Osteoblast (primary cell): ENCODE data around the gene TMC7. TPM values are rescaled to one million over a fixed set of nuclear protein-coding genes. Genes with fewer than 3 reads are reported as not detected.

Experiments used
- DNase-seq: peaks from one replicate; pipeline ENCODE4 v3.0.0; 2011; ENCODE audit warnings: low spot score, mixed read lengths; ENCODE audit not compliant: insufficient read length; ENCODE audit errors: missing footprints
- H2AFZ ChIP-seq: 2 replicates; pipeline ENCODE4 v1.6.0; 2011; ENCODE audit warnings: mild to moderate bottlenecking, low read length
- H3K27ac ChIP-seq: 2 replicates; pipeline ENCODE4 v1.5.1; 2011; ENCODE audit warnings: mild to moderate bottlenecking, low read depth, low read length, moderate library complexity
- H3K27me3 ChIP-seq: 2 replicates; pipeline ENCODE4 v1.6.0; 2012; ENCODE audit warnings: mild to moderate bottlenecking, control low read depth, inconsistent platforms, low read length, moderate library complexity; ENCODE audit not compliant: insufficient read depth
- H3K36me3 ChIP-seq: 2 replicates; pipeline ENCODE4 v1.5.1; 2011; ENCODE audit warnings: mild to moderate bottlenecking, low read length, control low read depth, moderate library complexity; ENCODE audit not compliant: insufficient read depth
- H3K4me1 ChIP-seq: 2 replicates; pipeline ENCODE4 v1.5.1; 2011; ENCODE audit warnings: mild to moderate bottlenecking, low read length, control low read depth, moderate library complexity; ENCODE audit not compliant: insufficient read depth
- H3K4me2 ChIP-seq: 2 replicates; pipeline ENCODE4 v1.6.0; 2011; ENCODE audit warnings: mild to moderate bottlenecking, low read length; ENCODE audit not compliant: insufficient read depth
- H3K4me3 ChIP-seq: fragments of 200-600 bp; sonication (generic); 3 replicates; pipeline ENCODE4 v1.5.1; 2012; ENCODE audit warnings: mild to moderate bottlenecking, low read length, inconsistent platforms; ENCODE audit not compliant: insufficient read depth
- H3K79me2 ChIP-seq: 2 replicates; pipeline ENCODE4 v1.6.0; 2012; ENCODE audit warnings: mild to moderate bottlenecking, low read length, control low read depth, inconsistent platforms; ENCODE audit not compliant: insufficient read depth
- H3K9me3 ChIP-seq: 2 replicates; pipeline ENCODE4 v1.5.1; 2011; ENCODE audit warnings: low read depth, low read length, control low read depth
- H4K20me1 ChIP-seq: 2 replicates; pipeline ENCODE4 v1.6.0; 2012; ENCODE audit warnings: mild to moderate bottlenecking, low read length, control low read depth; ENCODE audit not compliant: insufficient read depth
- CTCF ChIP-seq: IDR thresholded peaks from 2 replicates; pipeline ENCODE4 v1.5.1; 2011; ENCODE audit warnings: mild to moderate bottlenecking, low read depth, low read length, moderate library complexity; ENCODE audit errors: extremely low read depth
- total RNA-seq: library from RNA; depleted of rRNA; stranded (reverse); fragments of >200 nt; gene quantifications from 2 replicates; pipeline ENCODE4 v1.2.3, GENCODE V29; 2012

The TMC7 gene
- total RNA-seq, 1 donor, result 1.1 TPM

- H3K9me3 ChIP-seq, result no peaks in the 10 kb centered on the region
- H3K79me2 ChIP-seq, result no peaks in the 10 kb centered on the region
- H3K4me1 ChIP-seq, result peaks cover 17% of the 10 kb centered on the region
- peak overlapping the region; percentile 90 for H2AFZ ChIP-seq
- H3K27ac ChIP-seq, result no peak overlapping the region
- peaks cover 2% of the 10 kb centered on the region for H3K36me3 ChIP-seq
- H3K4me3 ChIP-seq, result peak overlapping the region; percentile 71
- peaks cover 3% of the 10 kb centered on the region for H3K27me3 ChIP-seq
- no peaks in the 10 kb centered on the region for H4K20me1 ChIP-seq
- no peak for TF ChIP-seq CTCF
- H3K4me2 ChIP-seq, result peak overlapping the region; percentile 89
- no peak for DNase-seq
Observed at GRCh38 chr16:19085679-19086200, 102.0 kb downstream of the TMC7 start.

- peaks cover 3% of the 10 kb centered on the region for H3K27me3 ChIP-seq
- peak overlapping the region; percentile 71 for H3K4me3 ChIP-seq
- H3K9me3 ChIP-seq, result no peaks in the 10 kb centered on the region
- peak; percentile 89 for TF ChIP-seq CTCF
- DNase-seq, result peak; percentile 93
- H3K36me3 ChIP-seq, result peaks cover 2% of the 10 kb centered on the region
- H3K27ac ChIP-seq, result peak overlapping the region; percentile 48
- H3K79me2 ChIP-seq, result no peaks in the 10 kb centered on the region
- H2AFZ ChIP-seq, result peak overlapping the region; percentile 90
- H3K4me2 ChIP-seq, result peak overlapping the region; percentile 89
- H3K4me1 ChIP-seq, result peaks cover 17% of the 10 kb centered on the region
- no peaks in the 10 kb centered on the region for H4K20me1 ChIP-seq
Observed at GRCh38 chr16:19086322-19087199, 102.8 kb downstream of the TMC7 start.

DNA sequence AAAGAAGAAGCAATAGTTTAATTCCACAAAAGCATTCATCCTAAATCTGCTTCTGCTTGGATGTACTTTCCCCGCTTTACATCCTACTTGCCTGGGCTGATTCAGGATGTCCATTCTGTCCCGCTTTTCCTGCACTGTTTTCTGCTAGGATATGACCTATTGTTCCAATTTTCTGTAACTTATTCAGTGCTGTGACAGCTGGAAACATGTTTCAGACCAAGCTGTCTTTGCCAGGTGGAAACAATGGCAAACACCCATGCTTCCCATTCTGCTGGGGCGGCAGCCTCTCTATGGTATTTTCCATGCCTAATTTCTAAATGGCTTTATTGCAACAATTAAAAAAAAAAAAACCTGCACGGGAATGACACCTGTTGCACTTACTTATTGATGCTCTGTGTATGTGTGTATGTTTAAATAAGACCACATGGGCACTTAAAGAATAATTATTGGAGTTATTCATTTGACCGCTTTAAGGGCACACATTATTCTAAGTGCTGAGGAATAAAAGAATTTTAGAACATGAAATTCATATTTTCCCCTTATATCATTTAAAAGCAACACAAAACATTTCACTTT is 104.7 kb downstream of the TMC7 start:
- H3K9me3 ChIP-seq, result no peaks in the 10 kb centered on the region
- H3K79me2 ChIP-seq, result no peaks in the 10 kb centered on the region
- H3K4me3 ChIP-seq, result no peak overlapping the region
- H3K36me3 ChIP-seq, result no peaks in the 10 kb centered on the region
- H3K4me2 ChIP-seq, result no peak overlapping the region
- no peak for DNase-seq
- no peak for TF ChIP-seq CTCF
- no peak overlapping the region for H3K27ac ChIP-seq
- H2AFZ ChIP-seq, result no peak overlapping the region
- peaks cover 3% of the 10 kb centered on the region for H3K27me3 ChIP-seq
- H4K20me1 ChIP-seq, result no peaks in the 10 kb centered on the region
- H3K4me1 ChIP-seq, result peaks cover 24% of the 10 kb centered on the region

DNA sequence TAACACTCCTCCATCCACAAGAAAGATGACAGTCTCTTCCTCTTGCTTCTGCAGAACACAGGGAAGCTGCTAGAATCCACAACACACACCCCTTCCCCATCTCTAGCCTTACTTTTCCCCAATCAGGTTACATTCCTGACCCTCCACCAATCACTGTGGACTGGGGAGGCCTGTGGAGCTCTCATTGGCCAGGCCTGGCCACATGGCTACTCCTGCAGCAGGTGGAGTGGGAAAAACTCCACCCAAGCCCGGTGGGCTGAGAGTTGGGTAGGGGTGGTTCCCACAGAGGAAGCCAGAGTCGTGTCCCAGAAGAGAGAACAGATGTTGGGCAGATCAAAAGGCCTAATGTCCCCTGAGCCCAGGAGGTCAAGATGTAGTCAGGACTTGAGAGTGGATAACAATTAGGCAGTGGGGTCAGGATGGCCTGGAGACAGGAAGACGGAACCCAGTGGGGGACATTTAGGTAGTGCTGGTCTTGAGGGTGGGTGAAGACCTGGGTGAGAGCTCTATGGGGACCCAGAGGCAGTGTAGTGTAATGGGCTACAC is 105.7 kb downstream of the TMC7 start:
- Histone ChIP-seq H3K9me3 (no peaks in the 10 kb centered on the region), H3K4me1 (peaks cover 24% of the 10 kb centered on the region), H2AFZ (no peak overlapping the region), H3K4me2 (no peak overlapping the region), H3K36me3 (no peaks in the 10 kb centered on the region), H4K20me1 (no peaks in the 10 kb centered on the region), H3K27me3 (peaks cover 3% of the 10 kb centered on the region), H3K27ac (no peak overlapping the region), H3K79me2 (no peaks in the 10 kb centered on the region), H3K4me3 (no peak overlapping the region)
- DNase-seq, result no peak
- no peak for TF ChIP-seq CTCF
